ENCODE data around the gene TMCC3. TPM values are rescaled to one million over a fixed set of nuclear protein-coding genes. Genes with fewer than 3 reads are reported as not detected.
"Not testable (repeated sequence)": the region's sequence is repeated elsewhere in the genome, so short reads cannot be mapped to it uniquely, and the experiment has no call there.

Gene TMCC3
- total RNA-seq, 4 donors from 2014 or later, result 9.2 to 39.6 (median 12.4) TPM

- DNase-seq (ENCODE audit: low spot score), result no peak
- TF ChIP-seq CTCF (IDR thresholded peaks at IDR 0.05), result no peak
- ATAC-seq (ENCODE audit: low FRiP score), result no peak
Measured at GRCh38 chr12:94602024-94602423, 48.3 kb downstream of the TMCC3 start.

- not testable (repeated sequence) for DNase-seq (ENCODE audit: low spot score); ATAC-seq (ENCODE audit: low FRiP score)
Measured at GRCh38 chr12:94601307-94601706, 49.0 kb downstream of the TMCC3 start.

DNA sequence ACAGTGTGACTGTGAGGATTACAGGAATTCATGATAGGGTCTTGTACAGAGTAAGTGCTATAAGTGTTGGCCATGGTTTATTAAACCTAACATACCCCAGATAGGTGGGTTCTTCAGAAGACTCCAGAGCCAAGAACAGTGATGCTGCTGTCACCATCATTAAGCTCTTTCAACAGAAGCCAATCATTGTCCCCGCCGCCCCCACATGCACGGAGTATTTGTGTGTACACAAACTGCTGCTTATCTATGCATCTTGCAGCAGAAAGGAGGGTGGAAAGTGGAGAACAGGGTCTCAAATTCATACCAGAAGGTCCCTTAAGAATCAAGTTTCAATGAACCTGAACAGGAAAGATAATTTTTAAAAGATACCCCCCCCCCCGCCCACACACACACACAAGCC lies 51.2 kb downstream of the TMCC3 start:
- DNase-seq (ENCODE audit: low spot score), result no peak
- no peak for TF ChIP-seq CTCF (IDR thresholded peaks at IDR 0.05)
- no peak for ATAC-seq (ENCODE audit: low FRiP score)

GRCh38 chr12:94597268-94597667 lies 53.1 kb downstream of the TMCC3 start:
- no peak for TF ChIP-seq CTCF (IDR thresholded peaks at IDR 0.05)
- ATAC-seq (ENCODE audit: low FRiP score) (no peak), DNase-seq (ENCODE audit: low spot score) (no peak)

DNA sequence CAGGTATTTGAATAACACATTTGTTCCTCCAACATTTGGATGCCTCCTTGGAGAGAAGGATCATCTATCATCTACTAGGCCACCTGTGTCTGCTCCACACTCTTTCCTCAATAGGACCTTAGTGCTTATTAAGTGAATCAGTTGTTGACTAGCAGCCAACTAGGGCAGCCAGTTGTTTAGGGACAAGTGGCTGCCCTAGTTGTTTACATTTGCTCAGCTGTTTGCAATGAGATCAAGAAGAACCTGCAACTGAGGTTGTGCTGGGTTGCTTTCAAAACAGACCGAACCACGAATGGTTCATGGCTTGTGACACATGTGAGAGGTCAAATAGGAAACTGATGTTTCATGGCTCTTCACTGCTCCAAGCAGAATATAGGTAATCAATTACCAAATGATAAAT lies 53.8 kb downstream of the TMCC3 start:
- TF ChIP-seq CTCF (IDR thresholded peaks at IDR 0.05), result no peak
- no peak for DNase-seq (ENCODE audit: low spot score)

DNA sequence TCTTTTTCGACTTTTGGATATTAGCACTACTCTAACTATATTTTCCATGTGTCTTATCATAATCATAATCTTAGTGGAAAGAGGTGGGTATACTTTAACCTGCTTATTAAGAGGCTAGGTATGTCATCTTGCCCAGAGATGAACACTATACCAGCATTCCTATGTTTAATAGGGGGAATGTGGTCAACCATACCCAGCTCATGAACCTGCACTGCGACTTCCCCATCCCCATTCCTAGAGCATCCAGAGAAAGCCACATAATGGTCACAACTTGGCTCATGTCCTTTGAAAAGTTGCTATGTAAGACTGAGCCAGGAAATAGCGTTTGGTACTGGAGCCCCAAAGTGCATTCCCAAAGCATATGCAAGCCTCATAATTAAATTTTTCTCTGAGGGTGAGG lies 55.2 kb downstream of the TMCC3 start:
- no peak for TF ChIP-seq CTCF (IDR thresholded peaks at IDR 0.05)
- ATAC-seq (ENCODE audit: low FRiP score) (no peak), DNase-seq (ENCODE audit: low spot score) (no peak)

More for the DNA sequence above, 53.8 kb downstream of the TMCC3 start:
- ATAC-seq (ENCODE audit: low FRiP score), result no peak

GRCh38 chr12:94594443-94594825 lies 55.9 kb downstream of the TMCC3 start:
- TF ChIP-seq CTCF (IDR thresholded peaks at IDR 0.05), result no peak
- ATAC-seq (ENCODE audit: low FRiP score), result no peak

More at GRCh38 chr12:94594443-94594825, 55.9 kb downstream of the TMCC3 start:
- no peak for DNase-seq (ENCODE audit: low spot score)
